Measurements from ENCODE around the gene GNA12. TPM values are rescaled to one million over a fixed set of nuclear protein-coding genes. Genes with fewer than 3 reads are reported as not detected.

The GNA12 gene
- total and polyA plus RNA-seq, 9 of the 15 experiments (the other 6 are each of a cell fraction or from before 2014, with no cell fraction given), result 0.65 to 32.7 (median 9.6) TPM

GRCh38 chr7:2844153-2845033 is at the start of gene GNA12 (continued):
- TF ChIP-seq ZNF347 (CRISPR knock-in tag; IDR thresholded peaks at IDR 0.05; ENCODE audit: low read depth), result no peak

- ChIA-PET POLR2A (interaction anchor here (0.5 to 2.1 kb wide), 3 partner anchors 11 to 1827 kb away, joined by 3 to 7 read pairs (median 3); no protein-coding TSS in a partner anchor), CTCF (ENCODE audit: low intra/inter-chr PET ratio) (no interaction called here)
- Histone ChIP-seq H3K4me3 (no peak overlapping the region), H3K4me2 (ENCODE audit: insufficient read depth, low read length) (no peak overlapping the region), H2AFZ (ENCODE audit: low read depth, low read length) (no peak overlapping the region), H3K27ac (ENCODE audit: extremely low read depth, low read depth, low read length) (no peak overlapping the region), H3K9me3 (replicated peaks; ENCODE audit: control insufficient read depth, insufficient read depth, low read depth, low read length) (no peaks in the 10 kb centered on the region), H3K9me1 (ENCODE audit: control insufficient read depth, insufficient read depth, low read length) (no peaks in the 10 kb centered on the region), H4K20me1 (replicated peaks; ENCODE audit: control insufficient read depth, insufficient read depth, low read length) (no peaks in the 10 kb centered on the region), H3K36me3 (ENCODE audit: control insufficient read depth, insufficient read depth, low read length) (no peaks in the 10 kb centered on the region), H3K79me2 (ENCODE audit: control insufficient read depth, insufficient read depth, low read length) (no peaks in the 10 kb centered on the region), H3K4me1 (replicated peaks in 1 of 2; ENCODE audit: control insufficient read depth in 2 of 2, insufficient read depth in 2 of 2, low read length in 2 of 2) (peaks cover 0 to 12% of the 10 kb centered on the region in 2 experiments; a peak in 2 of 5 replicates), H3K27me3 (ENCODE audit: control insufficient read depth in 2 of 2, insufficient read depth in 2 of 2, low read length in 2 of 2) (peaks cover 3 to 15% of the 10 kb centered on the region in 2 experiments; a peak in 3 of 5 replicates), H3K9ac (ENCODE audit: insufficient read depth in 1 of 2, low read depth in 2 of 2, low read length in 2 of 2) (no peak overlapping the region)
- ATAC-seq, result no peak
- in situ Hi-C loops (cut with MboI), result no loop called here
- intact Hi-C loops (cut with micrococcal nuclease), result no loop called here
- BruUV-seq (replicated peaks), result no TSS peak
- WGBS (ENCODE audit: insufficient coverage, low coverage, missing lambda C conversion rate), result 5% methylated on average over 9 of the region's 9 CpGs
- FAIRE-seq, result no peak
- DNase-seq (ENCODE audit: extremely low read depth in 1 of 4, low spot score in 3 of 4), result no peak
- TF ChIP-seq ZNF586 (CRISPR knock-in tag; conservative IDR thresholded peaks at IDR 0.05) (no peak), ZZZ3 (IDR thresholded peaks at IDR 0.05) (no peak), KDM4B (IDR thresholded peaks at IDR 0.05; ENCODE audit: borderline replicate concordance in 2 of 2, low read depth in 1 of 2) (no peak)
These were observed 49.3 kb upstream of the GNA12 start for GRCh38 chr7:2893411-2893861.

Measured in K562 (cell line).